Measurements from ENCODE around the gene CCDC85C. TPM values are rescaled to one million over a fixed set of nuclear protein-coding genes. Genes with fewer than 3 reads are reported as not detected.

The CCDC85C gene
- total RNA-seq, 1 donor from 2014 or later, result 7.0 TPM

DNA sequence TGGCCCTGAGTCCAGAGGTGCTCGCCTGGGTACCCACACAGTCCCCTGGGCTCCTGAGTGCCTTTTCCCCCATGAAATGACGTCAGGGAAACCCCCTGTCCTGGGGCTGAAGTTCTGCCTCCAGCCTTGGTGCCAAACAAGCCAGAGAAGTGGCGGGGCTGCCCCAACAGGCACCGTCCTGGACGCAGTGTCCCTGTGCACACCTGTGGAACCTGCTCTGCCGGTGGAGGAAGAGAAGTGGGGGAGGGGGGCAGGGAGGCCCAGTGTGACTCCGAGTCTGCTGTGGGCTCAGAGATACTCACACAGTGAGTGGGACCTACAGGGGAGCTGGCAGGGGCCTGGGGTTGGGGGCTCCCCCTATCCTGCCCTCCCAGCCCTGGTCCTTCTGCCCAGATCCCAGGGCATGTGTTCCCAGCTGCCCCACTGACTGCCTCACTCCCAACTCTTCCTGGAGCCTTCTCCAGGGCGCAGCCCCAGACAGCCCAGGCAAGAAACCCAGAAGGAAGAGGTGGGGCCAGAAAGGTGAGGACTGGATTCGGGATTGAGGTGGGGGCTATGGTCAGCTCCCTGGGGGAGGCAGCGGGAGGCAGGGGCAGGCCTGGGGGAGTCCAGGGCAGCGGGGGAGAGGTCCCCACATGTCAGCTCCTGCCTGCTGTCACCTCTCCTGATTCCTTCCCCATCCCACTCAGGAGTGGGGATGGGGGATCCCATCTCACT is 24.7 kb downstream of the CCDC85C start:
- Mint-ChIP-seq H3K27ac (ENCODE audit: unreplicated experiment) (peak overlapping the region; percentile 22), H3K4me1 (ENCODE audit: low read depth) (peaks cover 55% of the 10 kb centered on the region), H3K4me3 (ENCODE audit: unreplicated experiment) (no peak overlapping the region), H3K9me3 (ENCODE audit: low read depth) (no peaks in the 10 kb centered on the region), H3K27me3 (ENCODE audit: low read depth) (no peaks in the 10 kb centered on the region), H3K36me3 (ENCODE audit: low read depth) (no peaks in the 10 kb centered on the region)
- TF ChIP-seq, protein P1, sequence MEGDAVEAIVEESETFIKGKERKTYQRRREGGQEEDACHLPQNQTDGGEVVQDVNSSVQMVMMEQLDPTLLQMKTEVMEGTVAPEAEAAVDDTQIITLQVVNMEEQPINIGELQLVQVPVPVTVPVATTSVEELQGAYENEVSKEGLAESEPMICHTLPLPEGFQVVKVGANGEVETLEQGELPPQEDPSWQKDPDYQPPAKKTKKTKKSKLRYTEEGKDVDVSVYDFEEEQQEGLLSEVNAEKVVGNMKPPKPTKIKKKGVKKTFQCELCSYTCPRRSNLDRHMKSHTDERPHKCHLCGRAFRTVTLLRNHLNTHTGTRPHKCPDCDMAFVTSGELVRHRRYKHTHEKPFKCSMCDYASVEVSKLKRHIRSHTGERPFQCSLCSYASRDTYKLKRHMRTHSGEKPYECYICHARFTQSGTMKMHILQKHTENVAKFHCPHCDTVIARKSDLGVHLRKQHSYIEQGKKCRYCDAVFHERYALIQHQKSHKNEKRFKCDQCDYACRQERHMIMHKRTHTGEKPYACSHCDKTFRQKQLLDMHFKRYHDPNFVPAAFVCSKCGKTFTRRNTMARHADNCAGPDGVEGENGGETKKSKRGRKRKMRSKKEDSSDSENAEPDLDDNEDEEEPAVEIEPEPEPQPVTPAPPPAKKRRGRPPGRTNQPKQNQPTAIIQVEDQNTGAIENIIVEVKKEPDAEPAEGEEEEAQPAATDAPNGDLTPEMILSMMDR (IDR thresholded peaks at IDR 0.05), result no peak
- DNase-seq (ENCODE audit: low spot score), result no peak

DNA sequence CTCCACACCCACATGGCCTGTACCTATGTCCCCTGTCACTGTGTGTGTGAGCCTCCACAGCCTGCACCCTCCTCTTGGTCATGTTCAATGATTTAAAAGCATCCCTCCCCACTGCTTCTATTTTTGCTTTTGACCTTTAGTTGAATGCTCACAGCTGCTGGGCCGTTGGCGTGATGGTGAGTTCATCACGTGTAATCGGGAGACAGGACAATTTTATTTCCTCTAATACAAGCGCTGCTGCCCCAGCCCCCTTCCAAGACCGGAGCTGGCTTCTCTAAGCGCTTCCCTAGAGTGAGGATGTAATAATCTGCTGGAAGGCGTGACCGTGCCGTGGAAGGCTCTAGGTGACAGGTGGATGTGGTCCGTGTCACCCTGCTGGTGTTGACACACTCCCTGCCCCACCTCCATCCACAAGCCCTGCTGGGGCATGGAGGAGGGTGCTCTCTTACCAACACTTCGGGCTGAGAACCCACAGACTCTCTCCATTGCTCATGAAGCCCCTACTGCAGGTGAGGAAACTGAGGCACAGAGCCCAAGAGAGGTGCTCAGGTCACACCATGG is 25.4 kb downstream of the CCDC85C start:
- Mint-ChIP-seq H3K27me3 (ENCODE audit: low read depth) (no peaks in the 10 kb centered on the region), H3K27ac (ENCODE audit: unreplicated experiment) (no peak overlapping the region), H3K4me3 (ENCODE audit: unreplicated experiment) (no peak overlapping the region), H3K4me1 (ENCODE audit: low read depth) (peaks cover 62% of the 10 kb centered on the region), H3K36me3 (ENCODE audit: low read depth) (no peaks in the 10 kb centered on the region), H3K9me3 (ENCODE audit: low read depth) (no peaks in the 10 kb centered on the region)
- DNase-seq (ENCODE audit: low spot score), result no peak
- TF ChIP-seq, protein P1 (IDR thresholded peaks at IDR 0.05), result no peak

DNA sequence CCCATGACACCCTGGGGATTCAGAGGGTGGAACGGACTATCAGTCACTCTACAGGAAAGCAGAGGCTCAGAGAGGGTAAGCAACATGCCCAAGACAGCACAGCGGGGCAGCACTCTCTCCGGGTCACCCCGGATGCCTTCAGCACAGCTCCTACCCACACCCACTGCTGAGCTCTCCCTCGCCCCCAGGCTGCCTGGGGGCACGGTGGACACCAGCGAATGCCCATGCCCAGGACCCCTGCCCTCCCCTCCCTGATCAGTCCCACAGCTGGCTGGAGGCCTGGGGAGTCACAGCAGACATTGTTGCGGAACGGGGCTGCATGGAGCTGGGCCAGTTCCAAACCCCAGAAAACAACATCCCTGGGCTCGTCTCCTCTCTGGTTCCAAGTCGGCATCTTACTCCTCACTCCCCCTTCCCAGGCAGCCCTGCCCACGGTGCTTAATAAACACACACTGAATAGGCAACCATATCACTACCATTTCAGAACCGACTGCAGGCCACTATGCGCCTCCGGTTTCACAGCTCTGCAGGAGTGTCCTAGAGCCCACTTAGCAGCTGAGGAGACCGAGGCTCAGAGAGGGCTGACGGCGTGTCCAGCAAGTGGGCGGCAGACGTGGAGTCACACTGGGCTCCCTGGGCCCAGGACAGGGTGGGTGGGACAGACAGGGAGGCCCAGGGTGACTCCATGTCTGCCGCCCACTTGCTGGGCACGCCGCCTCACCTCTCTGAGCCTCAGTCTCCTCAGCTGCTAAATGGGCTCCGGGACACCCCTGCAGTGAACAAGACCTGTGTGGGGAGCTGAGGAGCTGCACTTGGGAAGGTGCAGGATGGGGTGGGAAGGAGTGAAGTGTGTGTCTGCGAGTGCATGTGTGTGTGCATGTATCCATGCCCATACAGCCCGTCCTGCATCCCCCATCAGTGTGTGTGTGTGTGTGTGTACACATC is 27.0 kb downstream of the CCDC85C start:
- TF ChIP-seq, protein P1 (IDR thresholded peaks at IDR 0.05), result no peak
- H3K4me3 Mint-ChIP-seq (ENCODE audit: unreplicated experiment), result no peak overlapping the region
- H3K4me1 Mint-ChIP-seq (ENCODE audit: low read depth), result peaks cover 72% of the 10 kb centered on the region
- H3K27me3 Mint-ChIP-seq (ENCODE audit: low read depth), result no peaks in the 10 kb centered on the region
- no peaks in the 10 kb centered on the region for H3K36me3 Mint-ChIP-seq (ENCODE audit: low read depth)
- no peak overlapping the region for H3K27ac Mint-ChIP-seq (ENCODE audit: unreplicated experiment)
- no peaks in the 10 kb centered on the region for H3K9me3 Mint-ChIP-seq (ENCODE audit: low read depth)
- no peak for DNase-seq (ENCODE audit: low spot score)

DNA sequence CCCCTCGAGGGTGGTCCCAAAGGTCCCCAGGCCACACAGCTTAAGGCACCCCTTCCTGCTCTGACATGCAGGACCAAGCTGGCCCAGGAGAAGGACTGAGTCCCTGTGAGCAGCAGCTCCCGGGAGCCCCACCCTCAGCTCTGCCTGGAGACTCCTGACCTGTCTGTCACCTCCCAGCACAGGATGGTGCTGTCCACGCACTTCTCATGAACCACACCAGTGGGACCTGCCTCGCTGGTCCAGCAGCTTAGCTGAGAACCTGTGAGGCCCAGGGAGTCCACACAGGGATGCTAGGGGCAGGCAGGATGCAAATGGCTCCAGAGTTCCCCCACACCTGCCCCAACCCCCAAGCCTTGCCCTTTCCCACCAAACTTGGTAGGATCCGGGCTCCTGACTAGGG is 27.7 kb downstream of the CCDC85C start:
- no peak overlapping the region for H3K4me3 Mint-ChIP-seq (ENCODE audit: unreplicated experiment)
- H3K36me3 Mint-ChIP-seq (ENCODE audit: low read depth), result no peaks in the 10 kb centered on the region
- no peaks in the 10 kb centered on the region for H3K9me3 Mint-ChIP-seq (ENCODE audit: low read depth)
- H3K4me1 Mint-ChIP-seq (ENCODE audit: low read depth), result peaks cover 78% of the 10 kb centered on the region
- DNase-seq (ENCODE audit: low spot score), result no peak
- TF ChIP-seq, protein P1 (IDR thresholded peaks at IDR 0.05), result no peak
- no peaks in the 10 kb centered on the region for H3K27me3 Mint-ChIP-seq (ENCODE audit: low read depth)
- H3K27ac Mint-ChIP-seq (ENCODE audit: unreplicated experiment), result no peak overlapping the region

Data from chondrocyte (in vitro differentiated cells).